HG02840 (cell line): ENCODE data around the gene CD6.

Source experiments
- ATAC-seq: cut with Tn5 transposase; IDR thresholded peaks from one replicate; pipeline ENCODE4 v1.9.1; 2021; ENCODE audit warnings: mild to moderate bottlenecking, moderate library complexity, moderate number of reproducible peaks; ENCODE audit not compliant: unreplicated experiment, low FRiP score

CD6 gene

GRCh38 chr11:60982184-60982583, 10.7 kb downstream of the CD6 start:
- no peak for ATAC-seq

DNA sequence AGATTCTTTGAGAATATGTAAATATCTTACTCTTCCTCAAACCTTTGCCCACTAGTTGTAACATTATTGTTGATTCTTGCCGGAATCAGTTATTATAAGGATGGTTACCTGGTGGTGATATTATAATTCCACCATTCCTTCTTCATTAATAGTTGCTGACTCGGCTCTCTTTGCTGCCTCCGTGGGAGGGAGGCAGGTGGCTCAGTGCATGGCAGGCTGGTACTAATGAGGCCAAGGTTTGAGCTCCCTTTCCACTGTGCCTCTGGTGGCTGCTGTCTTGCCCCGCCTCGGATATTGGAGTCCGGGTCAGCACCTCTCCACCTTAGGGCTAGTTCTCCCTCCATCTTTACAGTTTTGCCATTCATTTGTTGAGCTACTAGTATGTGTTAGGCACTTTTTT, 12.7 kb downstream of the CD6 start:
- no peak for ATAC-seq

DNA sequence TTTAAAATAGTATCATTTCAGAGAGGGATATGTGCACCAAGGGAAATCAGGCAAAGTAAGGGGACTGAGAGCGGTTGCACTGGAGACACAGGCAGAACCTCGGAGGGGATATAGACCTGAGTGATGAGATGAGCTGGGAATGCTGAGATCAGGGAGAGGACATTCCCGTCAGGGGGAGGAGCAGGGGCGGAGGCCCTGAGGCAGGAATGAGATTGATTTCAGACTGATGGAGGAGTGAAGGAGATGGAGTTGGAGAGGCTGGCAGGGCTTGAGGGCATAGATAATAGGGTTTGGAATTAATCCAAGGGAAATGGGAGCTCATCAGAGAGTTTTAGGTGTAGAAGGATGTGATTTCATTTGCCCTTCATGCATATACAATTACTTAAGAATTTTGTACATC, 13.2 kb downstream of the CD6 start:
- ATAC-seq = no peak

GRCh38 chr11:60985501-60985900, 14.0 kb downstream of the CD6 start:
- ATAC-seq = no peak

DNA sequence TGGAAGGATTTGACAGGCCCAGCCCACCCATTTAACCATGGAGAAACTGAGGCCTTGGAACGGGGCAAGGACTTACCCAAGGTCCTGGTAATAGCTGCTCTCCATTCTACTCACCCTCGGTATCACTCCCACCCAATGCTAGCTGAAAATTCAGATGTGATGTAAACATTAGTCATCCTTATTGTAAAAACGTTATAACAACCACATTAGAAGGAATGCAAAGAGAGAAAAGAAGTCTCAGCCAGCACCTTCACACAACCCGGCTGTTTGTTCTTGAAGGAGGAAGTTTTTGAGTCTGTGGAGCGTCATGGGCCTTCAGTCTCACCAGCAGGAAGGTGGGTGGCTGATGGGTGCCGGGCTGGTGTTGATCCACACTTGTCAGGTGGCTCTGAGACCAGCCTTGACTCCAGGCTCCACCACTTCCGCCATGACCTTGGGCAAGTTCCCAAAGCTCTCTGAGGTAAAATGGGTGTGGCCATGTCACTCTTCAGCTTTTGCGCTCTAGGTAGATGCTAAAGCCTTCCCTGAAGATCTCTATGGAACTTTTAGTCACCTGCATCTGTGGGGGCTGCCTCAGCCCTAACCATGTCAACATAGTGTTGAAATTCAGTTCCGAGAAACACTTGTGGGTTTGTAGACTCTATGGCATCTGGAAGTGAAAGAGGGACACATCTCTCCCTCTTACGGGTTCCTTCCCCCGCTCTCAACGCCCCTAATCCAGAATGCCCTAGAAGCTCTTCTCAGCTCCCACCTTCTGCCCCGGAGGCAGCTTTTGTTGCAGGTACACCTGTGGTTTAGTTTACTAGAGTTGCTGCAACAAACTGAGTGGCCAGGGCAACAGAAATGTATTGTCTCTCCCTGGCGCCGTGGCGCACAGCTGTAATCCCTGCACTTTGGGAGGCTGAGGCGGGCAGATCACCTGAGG, 14.8 kb downstream of the CD6 start:
- ATAC-seq = no peak

DNA sequence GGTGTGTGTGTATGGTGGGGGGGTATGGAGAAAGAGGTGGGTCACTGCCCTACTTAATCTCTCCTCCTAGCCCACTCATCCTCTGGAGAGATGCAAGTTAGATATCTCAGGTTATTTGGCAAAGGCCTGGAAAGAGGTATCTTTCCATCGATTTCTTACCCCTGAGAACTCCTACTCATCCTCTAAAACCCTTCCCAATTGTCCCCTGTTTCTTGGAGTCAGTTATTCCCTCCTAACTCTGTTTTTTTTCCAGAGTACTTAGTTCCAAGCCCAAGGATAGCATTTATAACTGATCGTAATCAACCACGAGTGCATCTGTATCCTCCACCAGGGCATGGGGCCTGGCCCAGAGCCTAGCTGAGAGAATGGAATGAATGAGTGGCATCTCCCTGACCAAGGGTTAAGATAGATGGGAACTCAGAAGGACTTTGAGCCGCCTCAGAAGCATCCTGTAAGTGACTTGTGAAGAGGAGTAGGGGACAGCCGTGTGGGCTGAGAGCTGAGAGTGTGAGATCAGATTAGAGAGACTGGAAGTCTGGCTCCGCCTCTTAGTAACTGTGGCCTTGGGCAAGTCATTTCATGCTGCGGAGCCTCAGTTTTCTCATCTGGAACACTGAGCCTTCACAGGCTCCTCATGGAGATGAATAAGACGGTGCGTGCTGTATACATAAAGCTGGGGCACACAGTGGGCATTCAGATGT, 16.2 kb downstream of the CD6 start:
- ATAC-seq = no peak

DNA sequence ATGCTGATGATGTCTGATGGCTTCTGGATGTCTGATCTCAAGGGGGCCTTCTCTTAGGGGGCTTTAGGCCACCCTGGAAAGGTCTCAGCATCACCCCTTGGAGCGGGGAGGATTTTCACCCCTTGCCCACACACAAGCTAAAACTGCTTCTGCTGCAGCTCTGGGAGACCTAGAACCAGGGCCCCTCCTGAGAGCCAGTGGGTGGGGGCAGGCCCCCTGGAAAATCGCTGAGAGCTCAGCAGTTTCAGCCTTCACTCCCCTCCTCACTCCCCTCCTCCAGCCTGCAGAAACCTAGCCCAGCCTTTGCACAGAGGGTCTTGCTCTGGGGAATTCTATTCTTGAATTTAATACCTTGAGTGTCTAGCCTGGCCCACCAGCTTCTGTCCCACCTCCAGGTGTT, 17.2 kb downstream of the CD6 start:
- ATAC-seq = no peak

GRCh38 chr11:60989093-60989650, 17.7 kb downstream of the CD6 start:
- ATAC-seq = no peak

- ATAC-seq = no peak
These were observed 20.0 kb downstream of the CD6 start for GRCh38 chr11:60991457-60991856.

GRCh38 chr11:60992842-60993409, 21.4 kb downstream of the CD6 start:
- ATAC-seq = no peak

GRCh38 chr11:60993615-60994014, 22.1 kb downstream of the CD6 start:
- ATAC-seq = no peak

- ATAC-seq = no peak
These were observed 23.1 kb downstream of the CD6 start for GRCh38 chr11:60994541-60995080.

- ATAC-seq = no peak
These were observed 24.3 kb downstream of the CD6 start for GRCh38 chr11:60995798-60996197.

- no peak for ATAC-seq
These were observed 25.1 kb downstream of the CD6 start for GRCh38 chr11:60996381-60997138.

DNA sequence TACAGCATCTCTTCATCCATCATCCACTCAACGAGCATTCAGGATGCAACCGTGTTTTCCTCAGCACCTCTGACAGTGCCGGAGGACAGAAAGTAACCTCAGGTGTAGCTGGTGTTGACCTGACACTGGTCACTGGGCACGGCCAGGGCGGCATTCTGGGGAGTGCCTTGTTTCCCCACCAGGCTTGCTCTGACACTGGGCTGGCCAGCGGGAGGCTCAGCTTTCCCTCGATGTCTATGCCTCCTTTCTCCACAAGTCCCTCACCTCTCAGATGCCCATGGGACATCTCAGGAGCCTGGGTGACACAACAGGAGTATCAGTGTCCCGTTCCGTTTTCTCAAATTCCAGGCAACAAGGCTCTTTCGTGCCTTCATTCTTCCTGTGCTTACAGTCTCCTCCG, 28.9 kb downstream of the CD6 start:
- ATAC-seq = no peak

DNA sequence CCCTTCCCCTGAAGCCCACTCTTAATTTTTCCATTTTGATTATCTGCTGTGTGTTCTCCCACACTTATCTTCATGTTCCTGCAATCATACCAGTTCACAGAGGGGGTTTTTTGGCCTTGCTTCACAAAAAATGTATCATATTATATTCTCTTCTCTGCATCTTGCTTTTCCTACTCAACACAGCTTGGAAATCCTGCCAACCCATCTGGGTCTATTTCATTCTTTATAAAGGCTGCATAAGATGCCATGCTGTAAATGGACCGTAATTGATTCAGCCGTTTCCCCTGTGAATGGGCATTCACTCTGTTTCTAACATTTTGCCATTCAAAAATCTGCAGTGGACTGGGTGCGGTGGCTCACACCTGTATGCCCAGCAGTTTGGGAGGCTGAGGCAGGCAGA, 30.5 kb downstream of the CD6 start:
- ATAC-seq = no peak

DNA sequence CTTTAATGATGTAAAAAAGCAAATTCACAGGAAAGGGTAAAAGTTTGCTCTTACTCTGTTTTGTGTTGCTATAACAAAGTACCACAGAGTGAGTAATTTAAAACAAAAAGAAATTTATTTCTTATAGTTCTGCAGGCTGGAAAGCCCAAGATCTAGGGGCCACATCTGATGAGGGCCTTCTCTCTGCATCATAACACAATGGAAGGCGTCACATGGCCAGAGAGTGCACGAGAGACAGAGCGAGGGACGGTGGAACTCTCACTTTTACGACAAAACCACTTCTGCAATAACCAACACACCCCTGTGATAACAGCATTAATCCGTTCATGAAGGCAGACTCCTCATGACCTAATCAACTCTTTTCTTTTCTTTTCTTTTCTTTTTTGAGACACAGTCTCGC, 31.1 kb downstream of the CD6 start:
- no peak for ATAC-seq

DNA sequence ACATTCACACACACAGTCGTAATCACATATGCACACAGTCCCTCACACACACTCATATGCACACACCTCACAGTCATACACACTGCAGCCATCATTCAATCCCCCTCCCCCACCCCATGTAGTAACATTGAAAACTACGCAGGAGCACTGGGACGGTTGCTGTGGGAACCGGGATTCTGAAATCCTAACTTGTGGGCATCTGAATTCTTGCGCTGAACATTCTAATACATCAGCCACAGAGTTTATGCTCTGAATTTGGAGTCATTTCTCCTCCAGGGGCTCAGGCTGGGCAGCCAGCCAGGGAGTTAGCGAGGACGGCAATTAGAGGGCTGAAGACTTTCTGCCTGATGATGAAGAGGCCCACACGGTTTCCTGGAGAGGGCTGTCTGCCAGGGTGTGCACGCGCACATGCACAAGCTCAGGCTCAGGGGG, 32.7 kb downstream of the CD6 start:
- ATAC-seq = no peak

DNA sequence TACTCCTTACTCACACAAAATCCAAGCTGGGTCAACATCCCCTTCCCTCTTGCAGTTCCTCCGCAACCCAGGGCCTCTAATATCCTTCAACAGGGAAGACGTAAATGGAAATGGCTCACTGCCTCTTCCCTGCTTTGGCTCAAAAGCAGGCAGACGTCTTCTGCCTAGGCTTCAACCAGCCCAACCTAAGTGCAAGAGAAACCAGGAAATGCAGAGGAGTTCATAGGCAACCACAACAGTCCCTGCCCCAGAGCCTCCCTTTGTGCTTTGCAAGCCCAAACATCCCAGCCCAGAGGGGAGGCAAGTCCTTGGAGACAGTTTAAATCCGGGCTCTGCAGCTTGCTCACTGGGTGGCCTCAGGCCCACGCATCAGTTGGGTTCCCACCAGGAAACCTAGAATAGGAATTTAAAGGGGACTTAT, 33.3 kb downstream of the CD6 start:
- no peak for ATAC-seq

DNA sequence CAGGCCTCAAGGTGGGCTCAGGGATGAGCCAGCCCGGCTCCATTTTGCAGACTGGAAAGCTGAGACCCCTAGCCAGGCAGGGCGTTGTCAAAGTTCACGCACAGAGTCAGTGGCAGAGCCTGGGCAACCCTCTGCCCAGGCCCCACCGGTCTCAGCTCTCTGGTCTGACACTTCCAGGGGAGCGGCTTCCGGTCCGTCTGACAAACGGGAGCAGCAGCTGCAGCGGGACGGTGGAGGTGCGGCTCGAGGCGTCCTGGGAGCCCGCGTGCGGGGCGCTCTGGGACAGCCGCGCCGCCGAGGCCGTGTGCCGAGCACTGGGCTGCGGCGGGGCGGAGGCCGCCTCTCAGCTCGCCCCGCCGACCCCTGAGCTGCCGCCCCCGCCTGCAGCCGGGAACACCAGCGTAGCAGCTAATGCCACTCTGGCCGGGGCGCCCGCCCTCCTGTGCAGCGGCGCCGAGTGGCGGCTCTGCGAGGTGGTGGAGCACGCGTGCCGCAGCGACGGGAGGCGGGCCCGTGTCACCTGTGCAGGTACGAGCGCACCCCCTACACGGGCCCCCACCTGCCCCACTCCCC, 36.0 kb downstream of the CD6 start:
- ATAC-seq = no peak
